ENCODE results near the gene LAMB1.

The LAMB1 gene

GRCh38 chr7:108012499-108013430 lies 9.8 kb upstream of the LAMB1 start:
- peak; percentile 87 for DNase-seq
- no peak for TF ChIP-seq POLR2A (IDR thresholded peaks at IDR 0.05; ENCODE audit: low read length)
- TF ChIP-seq GATA1 (IDR thresholded peaks at IDR 0.05; ENCODE audit: low read depth, low read length) = no peak

GRCh38 chr7:108010377-108010776 lies 7.4 kb upstream of the LAMB1 start:
- TF ChIP-seq POLR2A (IDR thresholded peaks at IDR 0.05; ENCODE audit: low read length) = no peak
- no peak for TF ChIP-seq GATA1 (IDR thresholded peaks at IDR 0.05; ENCODE audit: low read depth, low read length)
- DNase-seq = no peak

GRCh38 chr7:108009873-108010272 lies 6.9 kb upstream of the LAMB1 start:
- DNase-seq = no peak
- no peak for TF ChIP-seq GATA1 (IDR thresholded peaks at IDR 0.05; ENCODE audit: low read depth, low read length)
- TF ChIP-seq POLR2A (IDR thresholded peaks at IDR 0.05; ENCODE audit: low read length) = no peak

GRCh38 chr7:108008827-108009226 lies 5.9 kb upstream of the LAMB1 start:
- DNase-seq = no peak
- TF ChIP-seq POLR2A (IDR thresholded peaks at IDR 0.05; ENCODE audit: low read length) = no peak
- TF ChIP-seq GATA1 (IDR thresholded peaks at IDR 0.05; ENCODE audit: low read depth, low read length) = no peak

- DNase-seq = no peak
- TF ChIP-seq GATA1 (IDR thresholded peaks at IDR 0.05; ENCODE audit: low read depth, low read length) (no peak), POLR2A (IDR thresholded peaks at IDR 0.05; ENCODE audit: low read length) (no peak)
Measured at GRCh38 chr7:108008240-108008639, 5.3 kb upstream of the LAMB1 start.

GRCh38 chr7:108007762-108008161 lies 4.8 kb upstream of the LAMB1 start:
- TF ChIP-seq GATA1 (IDR thresholded peaks at IDR 0.05; ENCODE audit: low read depth, low read length) (no peak), POLR2A (IDR thresholded peaks at IDR 0.05; ENCODE audit: low read length) (no peak)
- DNase-seq = no peak

- TF ChIP-seq GATA1 (IDR thresholded peaks at IDR 0.05; ENCODE audit: low read depth, low read length) (no peak), POLR2A (IDR thresholded peaks at IDR 0.05; ENCODE audit: low read length) (no peak)
- DNase-seq = no peak
Measured at GRCh38 chr7:108007261-108007660, 4.3 kb upstream of the LAMB1 start.

GRCh38 chr7:108004220-108005142 lies 1.5 kb upstream of the LAMB1 start:
- no peak for DNase-seq
- TF ChIP-seq POLR2A (IDR thresholded peaks at IDR 0.05; ENCODE audit: low read length) (no peak), GATA1 (IDR thresholded peaks at IDR 0.05; ENCODE audit: low read depth, low read length) (no peak)

- TF ChIP-seq GATA1 (IDR thresholded peaks at IDR 0.05; ENCODE audit: low read depth, low read length) (no peak), POLR2A (IDR thresholded peaks at IDR 0.05; ENCODE audit: low read length) (no peak)
- DNase-seq = no peak
Measured at GRCh38 chr7:108003599-108003935, 606 bp upstream of the LAMB1 start.

GRCh38 chr7:108001764-108002725 lies 916 bp downstream of the LAMB1 start:
- DNase-seq = no peak
- TF ChIP-seq GATA1 (IDR thresholded peaks at IDR 0.05; ENCODE audit: low read depth, low read length) (no peak), POLR2A (IDR thresholded peaks at IDR 0.05; ENCODE audit: low read length) (no peak)

GRCh38 chr7:108000875-108001763 lies 1.8 kb downstream of the LAMB1 start:
- DNase-seq = no peak
- TF ChIP-seq POLR2A (IDR thresholded peaks at IDR 0.05; ENCODE audit: low read length) = no peak
- no peak for TF ChIP-seq GATA1 (IDR thresholded peaks at IDR 0.05; ENCODE audit: low read depth, low read length)

- DNase-seq = no peak
- TF ChIP-seq POLR2A (IDR thresholded peaks at IDR 0.05; ENCODE audit: low read length) (no peak), GATA1 (IDR thresholded peaks at IDR 0.05; ENCODE audit: low read depth, low read length) (no peak)
Measured at GRCh38 chr7:107999779-108000560, 3.0 kb downstream of the LAMB1 start.

Data from erythroblast (primary cell).